Measurements from ENCODE around the gene SAP25. TPM values are rescaled to one million over a fixed set of nuclear protein-coding genes. Genes with fewer than 3 reads are reported as not detected.
A peak's percentile ranks its signal among the peaks of the same experiment; 100 is the strongest.
"Not testable (repeated sequence)": the region's sequence is repeated elsewhere in the genome, so short reads cannot be mapped to it uniquely, and the experiment has no call there.

The SAP25 gene
- total RNA-seq, 6 experiments from 2014 or later, result 0.40 to 0.87 (median 0.55) TPM; not detected in 3

DNA sequence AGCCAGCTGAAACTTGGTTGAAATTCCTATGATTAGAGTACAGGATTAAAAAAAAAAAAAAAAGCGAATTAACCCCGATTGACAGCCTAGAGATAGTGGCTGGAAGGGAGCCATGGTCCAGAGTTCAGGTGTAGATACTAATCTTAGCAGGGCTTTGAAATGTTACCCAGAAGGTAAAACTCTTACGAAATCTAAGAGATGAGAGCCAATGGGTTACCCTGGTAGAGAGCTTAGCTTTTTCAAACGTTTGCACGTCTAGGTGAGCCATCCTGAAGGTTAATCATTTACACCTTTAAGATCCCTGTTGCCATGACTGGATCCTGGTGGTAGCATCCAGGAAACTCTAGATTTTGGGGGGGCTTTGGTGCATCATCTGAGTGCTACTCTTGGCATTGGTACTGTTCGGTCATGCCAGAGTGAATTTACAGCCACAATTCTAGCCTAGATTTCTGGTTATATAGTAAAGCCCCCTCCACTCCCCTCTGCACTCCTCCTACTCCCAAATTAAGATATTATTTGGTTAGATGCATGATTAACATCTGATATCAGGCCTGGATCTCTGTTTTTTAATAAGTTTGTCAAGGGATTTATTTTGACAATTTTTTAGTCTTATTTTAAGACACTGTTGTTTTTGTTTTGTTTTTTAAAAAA lies 33.5 kb downstream of the SAP25 start:
- TF ChIP-seq CTCF (IDR thresholded peaks at IDR 0.05), result no peak
- no peak for DNase-seq
- Mint-ChIP-seq H3K36me3 (ENCODE audit: low read depth) (no peaks in the 10 kb centered on the region), H3K27ac (no peak overlapping the region), H3K4me3 (peak overlapping the region; percentile 81), H3K27me3 (ENCODE audit: insufficient read depth) (no peaks in the 10 kb centered on the region; the same call in 1 of the 2 replicates), H3K4me1 (ENCODE audit: low read depth) (peaks cover 41% of the 10 kb centered on the region), H3K9me3 (no peaks in the 10 kb centered on the region)

GRCh38 chr7:100539436-100540006 lies 34.2 kb downstream of the SAP25 start:
- no peak for DNase-seq
- Mint-ChIP-seq H3K27me3 (ENCODE audit: insufficient read depth) (no peaks in the 10 kb centered on the region; the same call in 1 of the 2 replicates), H3K4me3 (peak overlapping the region; percentile 81), H3K36me3 (ENCODE audit: low read depth) (no peaks in the 10 kb centered on the region), H3K4me1 (ENCODE audit: low read depth) (peaks cover 34% of the 10 kb centered on the region), H3K9me3 (no peaks in the 10 kb centered on the region), H3K27ac (no peak overlapping the region)
- no peak for TF ChIP-seq CTCF (IDR thresholded peaks at IDR 0.05)

- Mint-ChIP-seq H3K27me3 (ENCODE audit: insufficient read depth) (peaks cover 5% of the 10 kb centered on the region; the same call in 1 of the 2 replicates), H3K27ac (peak within 1 kb of the TSS; percentile 56), H3K36me3 (ENCODE audit: low read depth) (no peaks in the 10 kb centered on the region), H3K9me3 (no peaks in the 10 kb centered on the region), H3K4me3 (peak within 1 kb of the TSS; percentile 81), H3K4me1 (ENCODE audit: low read depth) (peaks cover 27% of the 10 kb centered on the region)
- DNase-seq, result peak; percentile 100
- no peak for TF ChIP-seq CTCF (IDR thresholded peaks at IDR 0.05)
These were observed 34.9 kb downstream of the SAP25 start, which contains the start of gene AGFG2 for GRCh38 chr7:100538654-100539435. Gene AGFG2 (plus strand): TSS chr7:100539203. CDS start chr7:100539347, 144 bp downstream.

DNA sequence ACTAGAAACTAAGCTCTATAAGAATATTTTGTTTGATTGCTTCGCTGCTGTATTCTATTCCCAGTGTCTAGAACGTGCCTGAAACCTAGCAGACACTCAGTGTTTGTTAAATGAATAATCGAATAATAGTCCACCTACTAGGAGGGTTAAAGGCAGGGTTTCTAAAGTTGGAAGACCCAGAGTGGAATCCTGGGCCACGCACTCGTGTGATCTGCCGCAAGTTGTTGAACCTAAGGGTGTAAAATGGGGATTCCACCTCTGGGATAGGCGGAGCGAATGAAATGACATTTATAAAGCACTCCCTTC lies 35.4 kb downstream of the SAP25 start:
- DNase-seq, result no peak
- Mint-ChIP-seq H3K36me3 (ENCODE audit: low read depth) (no peaks in the 10 kb centered on the region), H3K4me1 (ENCODE audit: low read depth) (peaks cover 22% of the 10 kb centered on the region), H3K27ac (peak overlapping the region; percentile 46), H3K4me3 (peak overlapping the region; percentile 81), H3K9me3 (no peaks in the 10 kb centered on the region), H3K27me3 (ENCODE audit: insufficient read depth) (peaks cover 5% of the 10 kb centered on the region; the same call in 1 of the 2 replicates)
- TF ChIP-seq CTCF (IDR thresholded peaks at IDR 0.05), result no peak

DNA sequence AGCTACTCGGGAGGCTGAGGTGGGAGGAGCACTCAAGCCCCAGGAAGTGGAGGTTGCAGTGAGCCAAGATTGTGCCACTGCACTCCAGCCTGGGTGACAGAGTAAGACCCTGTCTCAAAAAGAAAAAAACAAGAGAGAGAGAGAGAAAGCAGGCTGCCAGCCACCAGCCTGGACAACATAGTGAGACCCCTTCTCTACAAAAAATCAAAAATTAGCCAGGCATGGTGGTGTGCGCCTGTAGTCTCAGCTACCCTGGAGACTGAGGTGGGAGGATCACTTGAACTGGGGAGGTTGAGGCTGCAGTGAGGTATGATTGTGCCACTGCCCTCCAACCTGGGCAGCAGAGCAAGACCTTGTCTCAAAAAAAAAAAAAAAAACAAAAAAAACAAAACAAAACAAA lies 37.0 kb downstream of the SAP25 start:
- DNase-seq; H3K27ac Mint-ChIP-seq; H3K36me3 Mint-ChIP-seq (ENCODE audit: low read depth); H3K4me3 Mint-ChIP-seq; H3K9me3 Mint-ChIP-seq; H3K27me3 Mint-ChIP-seq (ENCODE audit: insufficient read depth): not testable (repeated sequence)
- peaks cover 21% of the 10 kb centered on the region for H3K4me1 Mint-ChIP-seq (ENCODE audit: low read depth)

- not testable (repeated sequence) for H3K36me3 Mint-ChIP-seq (ENCODE audit: low read depth); H3K9me3 Mint-ChIP-seq; H3K4me3 Mint-ChIP-seq; H3K27ac Mint-ChIP-seq; H3K27me3 Mint-ChIP-seq (ENCODE audit: insufficient read depth); DNase-seq
- H3K4me1 Mint-ChIP-seq (ENCODE audit: low read depth), result peaks cover 21% of the 10 kb centered on the region
These were observed 37.7 kb downstream of the SAP25 start for GRCh38 chr7:100535982-100536381.
